GM12865 (cell line): ENCODE results near the gene THUMPD2.

ENCODE experiments used
- DNase-seq: peaks from one replicate; pipeline ENCODE4 v3.0.0; 2010; ENCODE audit warnings: low read depth
- H3K4me3 ChIP-seq: 2 replicates; pipeline ENCODE4 v1.5.1; 2011; ENCODE audit warnings: mild to moderate bottlenecking, low read depth, low read length, control low read depth
- TF ChIP-seq, protein P1 (sequence below): IDR thresholded peaks from 2 replicates; pipeline ENCODE4 v1.5.1; 2011; ENCODE audit warnings: low read length, control low read depth, low read depth, inconsistent platforms; ENCODE audit not compliant: insufficient read depth; ENCODE audit errors: missing control alignments

Gene THUMPD2

GRCh38 chr2:39697454-39697853 is 81.6 kb downstream of the THUMPD2 start:
- TF ChIP-seq, protein P1, sequence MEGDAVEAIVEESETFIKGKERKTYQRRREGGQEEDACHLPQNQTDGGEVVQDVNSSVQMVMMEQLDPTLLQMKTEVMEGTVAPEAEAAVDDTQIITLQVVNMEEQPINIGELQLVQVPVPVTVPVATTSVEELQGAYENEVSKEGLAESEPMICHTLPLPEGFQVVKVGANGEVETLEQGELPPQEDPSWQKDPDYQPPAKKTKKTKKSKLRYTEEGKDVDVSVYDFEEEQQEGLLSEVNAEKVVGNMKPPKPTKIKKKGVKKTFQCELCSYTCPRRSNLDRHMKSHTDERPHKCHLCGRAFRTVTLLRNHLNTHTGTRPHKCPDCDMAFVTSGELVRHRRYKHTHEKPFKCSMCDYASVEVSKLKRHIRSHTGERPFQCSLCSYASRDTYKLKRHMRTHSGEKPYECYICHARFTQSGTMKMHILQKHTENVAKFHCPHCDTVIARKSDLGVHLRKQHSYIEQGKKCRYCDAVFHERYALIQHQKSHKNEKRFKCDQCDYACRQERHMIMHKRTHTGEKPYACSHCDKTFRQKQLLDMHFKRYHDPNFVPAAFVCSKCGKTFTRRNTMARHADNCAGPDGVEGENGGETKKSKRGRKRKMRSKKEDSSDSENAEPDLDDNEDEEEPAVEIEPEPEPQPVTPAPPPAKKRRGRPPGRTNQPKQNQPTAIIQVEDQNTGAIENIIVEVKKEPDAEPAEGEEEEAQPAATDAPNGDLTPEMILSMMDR, result no peak
- DNase-seq, result no peak
- H3K4me3 ChIP-seq, result no peak overlapping the region

DNA sequence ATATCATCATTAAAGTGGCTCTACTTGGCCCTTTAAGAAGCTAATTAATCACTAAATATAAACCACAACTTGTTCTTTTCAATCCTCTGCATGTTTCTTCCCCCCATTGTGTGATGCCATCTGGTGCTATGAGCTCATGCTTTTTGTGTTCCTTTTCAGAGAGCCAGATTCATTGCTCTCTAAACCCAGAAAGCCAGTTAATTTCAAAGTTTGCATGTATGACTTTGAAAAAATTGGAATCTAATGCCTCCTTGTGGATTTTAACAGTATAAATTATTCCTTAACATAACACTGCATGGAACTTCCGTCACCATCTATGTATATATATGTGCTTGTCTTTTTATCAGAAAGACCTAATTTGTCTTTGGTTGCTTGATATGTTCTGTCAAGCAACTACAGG is 82.2 kb downstream of the THUMPD2 start:
- TF ChIP-seq, protein P1, result no peak
- no peak for DNase-seq
- no peak overlapping the region for H3K4me3 ChIP-seq

GRCh38 chr2:39696101-39696553 is 82.9 kb downstream of the THUMPD2 start:
- no peak for DNase-seq
- no peak overlapping the region for H3K4me3 ChIP-seq
- TF ChIP-seq, protein P1, result no peak

GRCh38 chr2:39693245-39693644 is 85.8 kb downstream of the THUMPD2 start:
- TF ChIP-seq, protein P1, result no peak
- DNase-seq, result no peak
- H3K4me3 ChIP-seq, result no peak overlapping the region

GRCh38 chr2:39689876-39690275 is 89.2 kb downstream of the THUMPD2 start:
- no peak overlapping the region for H3K4me3 ChIP-seq
- TF ChIP-seq, protein P1, result no peak
- DNase-seq, result no peak

DNA sequence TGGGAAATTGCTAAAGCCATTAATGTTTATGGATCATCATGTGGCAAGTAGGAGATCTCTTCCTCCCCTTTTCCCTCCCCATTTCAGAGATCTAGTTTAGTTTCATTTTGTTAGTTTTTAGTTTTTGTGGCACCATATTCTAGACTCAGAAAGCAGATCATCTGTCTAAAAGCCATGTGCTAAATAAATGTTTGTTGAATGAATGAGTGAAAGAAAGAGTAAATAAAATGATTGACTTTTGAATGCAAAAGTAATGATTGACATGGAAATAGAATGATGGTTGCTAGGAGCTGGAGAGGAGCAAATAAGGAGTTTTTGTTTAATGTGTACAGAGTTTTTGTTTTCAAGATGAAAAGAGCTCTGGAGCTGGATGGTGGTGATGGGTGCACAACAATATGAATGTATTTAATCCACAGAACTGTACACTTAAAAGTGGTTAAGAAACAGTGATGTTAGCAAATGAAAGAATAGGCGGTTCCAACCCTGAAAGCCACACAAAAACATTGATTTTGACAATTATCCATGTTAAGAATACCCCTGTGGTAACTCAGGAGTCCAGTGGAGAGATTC is 89.7 kb downstream of the THUMPD2 start:
- no peak overlapping the region for H3K4me3 ChIP-seq
- TF ChIP-seq, protein P1, result no peak
- no peak for DNase-seq

DNA sequence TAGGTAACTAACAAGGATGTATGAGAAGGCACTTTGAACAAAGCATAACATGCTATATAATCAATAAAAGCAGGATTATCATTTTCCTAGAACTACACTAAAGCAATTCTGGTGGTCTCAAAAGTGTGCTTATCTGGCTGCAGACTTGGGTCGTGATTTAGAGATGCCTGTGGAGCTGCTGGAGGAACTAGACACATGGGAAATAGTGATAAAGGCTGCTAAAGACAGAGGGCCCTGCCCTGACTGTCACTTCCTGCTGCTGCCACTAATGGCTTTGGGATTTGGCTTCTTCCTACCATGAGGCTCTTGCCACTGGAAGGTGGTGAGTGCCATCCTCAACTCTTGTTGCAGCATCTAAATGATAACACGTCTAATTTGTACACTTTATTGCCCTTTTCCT is 90.9 kb downstream of the THUMPD2 start:
- no peak overlapping the region for H3K4me3 ChIP-seq
- no peak for DNase-seq
- TF ChIP-seq, protein P1, result no peak
